Measurements from ENCODE around the gene TANGO6.

DNA sequence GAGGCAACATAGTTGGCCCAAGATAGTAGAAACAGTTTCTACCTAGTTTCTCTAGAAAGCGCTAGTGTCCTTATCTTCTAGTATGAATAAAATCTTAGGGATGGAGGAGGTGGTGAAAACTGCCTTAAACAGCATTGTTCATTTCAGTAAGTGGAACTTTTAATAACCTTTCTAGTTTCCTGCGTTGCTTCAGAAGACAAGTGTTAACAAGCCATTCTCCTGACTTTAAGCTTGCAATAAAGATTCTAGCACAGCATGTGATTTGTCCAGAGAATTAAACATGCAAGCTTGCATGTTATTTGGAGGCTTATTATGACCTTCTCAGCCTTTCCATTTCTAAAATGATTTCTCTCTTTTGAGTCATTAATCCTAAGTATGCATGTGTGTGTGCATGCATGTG lies 72.3 kb downstream of the TANGO6 start:
- TF ChIP-seq SUZ12 (IDR thresholded peaks at IDR 0.05) (no peak), FOXM1 (IDR thresholded peaks at IDR 0.05; ENCODE audit: borderline replicate concordance) (no peak), FOXA1 (IDR thresholded peaks at IDR 0.05) (no peak), ARNT (IDR thresholded peaks at IDR 0.05) (no peak)
- TF ChIP-seq, protein P1, sequence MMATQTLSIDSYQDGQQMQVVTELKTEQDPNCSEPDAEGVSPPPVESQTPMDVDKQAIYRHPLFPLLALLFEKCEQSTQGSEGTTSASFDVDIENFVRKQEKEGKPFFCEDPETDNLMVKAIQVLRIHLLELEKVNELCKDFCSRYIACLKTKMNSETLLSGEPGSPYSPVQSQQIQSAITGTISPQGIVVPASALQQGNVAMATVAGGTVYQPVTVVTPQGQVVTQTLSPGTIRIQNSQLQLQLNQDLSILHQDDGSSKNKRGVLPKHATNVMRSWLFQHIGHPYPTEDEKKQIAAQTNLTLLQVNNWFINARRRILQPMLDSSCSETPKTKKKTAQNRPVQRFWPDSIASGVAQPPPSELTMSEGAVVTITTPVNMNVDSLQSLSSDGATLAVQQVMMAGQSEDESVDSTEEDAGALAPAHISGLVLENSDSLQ (IDR thresholded peaks at IDR 0.05) = no peak
